Measurements from ENCODE around the gene E2F2.

E2F2 gene

DNA sequence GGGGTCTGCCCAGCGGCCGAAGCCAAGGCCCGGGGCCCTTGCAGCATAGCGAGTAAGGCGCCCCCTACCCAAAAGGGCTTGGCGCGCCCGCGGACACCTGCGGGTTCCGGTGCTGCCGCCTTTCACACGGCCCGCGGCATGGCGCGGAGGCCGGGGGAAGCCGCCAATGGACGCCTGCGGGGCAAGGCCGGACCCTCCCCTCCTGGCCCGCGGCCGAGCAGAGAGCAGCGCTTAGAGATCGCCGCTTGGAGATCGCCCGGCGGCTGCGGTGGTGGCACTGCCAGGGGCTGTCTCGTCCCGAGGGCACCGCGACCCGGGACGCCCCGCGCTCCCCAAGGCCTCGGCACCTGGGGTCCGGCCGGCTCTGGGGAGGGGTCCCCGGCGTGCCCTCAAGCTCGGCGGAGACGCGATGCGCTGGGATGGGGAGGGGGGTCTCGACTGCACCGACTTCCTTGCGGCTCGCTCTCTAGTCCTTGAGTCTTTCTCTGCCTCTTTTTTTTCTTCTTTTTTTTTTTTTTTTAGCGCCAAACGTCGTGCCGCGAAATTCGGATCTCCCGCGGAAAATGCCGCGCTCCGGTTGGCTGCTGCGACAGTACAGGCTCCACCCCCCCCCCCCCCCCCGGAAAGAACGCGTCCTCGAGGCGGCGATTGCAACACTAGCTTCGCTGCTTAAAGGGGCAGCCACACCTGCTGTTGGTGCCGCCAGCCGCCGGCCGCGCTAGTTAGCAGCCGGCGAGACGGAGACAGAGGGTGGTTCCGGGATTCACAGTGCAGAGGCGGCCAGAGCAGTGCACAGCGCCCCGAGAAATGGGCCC is at the start of gene E2F2:
Gene E2F2, minus strand, starts transcription at position 487 of the 815 bp plus-strand sequence. Its CDS starts 440 bp downstream, at position 47.
- FAIRE-seq = peak; percentile 67
- DNase-seq (ENCODE audit: insufficient read length, low spot score) = peak; percentile 73

DNA sequence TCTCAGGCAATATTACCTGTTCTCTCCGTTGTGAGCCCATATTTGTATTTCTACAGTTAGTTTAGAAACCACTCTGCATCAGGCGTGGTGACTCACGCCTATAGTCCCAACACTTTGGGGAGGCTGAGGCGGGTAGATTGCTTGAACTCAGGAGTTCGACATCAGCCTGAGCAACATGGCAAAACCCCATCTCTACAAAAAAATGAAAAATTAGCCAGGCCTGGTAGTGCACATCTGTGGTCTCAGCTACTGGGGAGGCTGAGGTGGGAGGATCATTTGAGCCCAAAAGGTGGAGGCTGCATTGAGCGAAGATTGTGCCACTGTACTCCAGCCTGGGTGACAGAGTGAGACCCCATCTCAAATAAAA is 47.9 kb upstream of the E2F2 start:
- DNase-seq (ENCODE audit: insufficient read length, low spot score) (no peak), FAIRE-seq (peak; percentile 23)

- no peak for DNase-seq (ENCODE audit: insufficient read length, low spot score)
These were observed 47.4 kb upstream of the E2F2 start for GRCh38 chr1:23578311-23578996.

GRCh38 chr1:23577056-23578004 is 46.3 kb upstream of the E2F2 start:
- FAIRE-seq (peak; percentile 92), DNase-seq (ENCODE audit: insufficient read length, low spot score) (peak; percentile 68)

More at GRCh38 chr1:23578311-23578996, 47.4 kb upstream of the E2F2 start:
- FAIRE-seq = peak; percentile 70

DNA sequence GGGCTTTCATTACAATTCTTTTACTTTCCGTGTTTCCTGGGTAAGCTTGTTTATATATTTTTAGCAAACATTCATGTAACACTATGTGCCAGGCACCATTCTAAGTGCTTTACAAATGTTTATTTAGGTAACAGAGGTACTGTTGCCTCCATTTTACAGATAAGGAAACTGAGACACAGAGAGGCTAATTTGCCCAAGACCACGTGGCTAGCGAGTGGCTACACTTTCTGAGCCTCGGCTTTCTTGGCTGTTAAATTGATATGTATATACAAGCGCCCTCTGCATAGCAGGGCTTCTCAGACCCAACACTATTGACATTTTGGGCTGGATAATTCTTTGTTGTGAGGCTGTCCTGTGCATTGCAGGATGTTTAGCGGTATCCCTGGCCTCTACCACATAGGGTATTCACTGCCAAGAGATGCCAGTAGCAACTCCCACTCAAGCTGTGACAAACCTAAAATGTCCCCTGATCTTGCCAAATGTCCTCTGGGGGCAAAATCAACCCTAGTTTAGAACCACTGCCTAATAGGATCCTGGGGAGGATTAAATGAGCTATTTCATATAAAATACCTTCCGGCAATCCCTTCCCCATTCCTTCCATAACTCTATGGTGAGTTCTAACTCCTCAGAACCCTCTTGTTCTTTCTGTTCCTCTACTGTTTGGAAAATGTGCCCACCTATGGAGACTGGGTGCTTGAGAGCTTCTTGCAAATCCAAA is 45.5 kb upstream of the E2F2 start:
- no peak for FAIRE-seq
- no peak for DNase-seq (ENCODE audit: insufficient read length, low spot score)

DNA sequence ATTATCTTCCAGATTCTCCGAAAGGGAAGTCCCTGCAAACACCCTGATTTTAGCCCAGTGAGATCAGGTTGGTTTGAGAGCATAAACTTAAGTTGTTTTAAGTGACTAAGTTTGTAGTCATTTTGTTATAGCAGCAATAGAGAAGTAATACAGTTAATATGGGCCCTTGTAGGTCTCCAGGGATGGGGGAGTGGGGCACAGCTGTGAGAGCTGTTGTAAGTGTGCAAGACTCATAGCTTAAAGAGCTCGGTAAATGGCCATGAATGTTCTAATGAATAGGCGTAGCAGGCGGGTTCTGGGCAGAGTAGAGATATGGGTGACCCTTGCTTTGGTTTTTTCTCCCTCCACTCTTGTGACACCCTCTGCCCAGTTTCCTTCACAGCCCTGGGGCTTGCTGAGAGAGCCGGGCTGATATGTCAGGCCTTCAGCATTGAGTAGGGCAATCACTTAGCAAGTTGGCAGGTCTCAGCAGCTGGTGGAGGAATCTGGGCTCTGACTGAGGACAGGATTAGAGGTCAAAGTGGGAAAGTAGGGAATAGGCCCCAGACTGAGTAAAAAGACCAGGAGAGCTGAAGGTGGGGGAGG is 44.3 kb upstream of the E2F2 start:
- DNase-seq (ENCODE audit: insufficient read length, low spot score) (no peak), FAIRE-seq (no peak)

DNA sequence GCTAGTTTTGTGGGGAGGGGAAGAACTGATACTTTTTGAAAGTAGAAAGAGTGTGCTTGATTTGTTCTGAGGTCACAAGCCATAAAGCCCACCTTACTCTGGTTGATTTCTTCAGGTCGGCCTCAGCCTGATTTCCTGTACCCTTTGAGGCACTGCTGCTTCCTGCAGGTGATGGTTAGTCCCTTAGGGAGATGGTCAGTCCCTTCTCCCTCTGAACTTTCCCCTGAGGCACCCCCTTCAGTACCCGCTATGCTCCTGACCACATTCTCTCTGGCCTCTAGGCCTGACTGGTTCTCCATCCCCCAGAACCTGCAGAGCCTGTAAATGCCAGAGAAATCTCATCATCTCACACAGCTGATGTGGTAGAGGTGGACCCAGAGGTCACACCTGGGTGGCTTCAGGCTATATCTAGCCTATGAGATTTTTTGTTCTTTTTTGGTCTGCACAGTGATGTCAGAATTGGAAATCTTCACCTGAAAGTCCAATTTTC is 43.3 kb upstream of the E2F2 start:
- FAIRE-seq (peak; percentile 81), DNase-seq (ENCODE audit: insufficient read length, low spot score) (no peak)

DNA sequence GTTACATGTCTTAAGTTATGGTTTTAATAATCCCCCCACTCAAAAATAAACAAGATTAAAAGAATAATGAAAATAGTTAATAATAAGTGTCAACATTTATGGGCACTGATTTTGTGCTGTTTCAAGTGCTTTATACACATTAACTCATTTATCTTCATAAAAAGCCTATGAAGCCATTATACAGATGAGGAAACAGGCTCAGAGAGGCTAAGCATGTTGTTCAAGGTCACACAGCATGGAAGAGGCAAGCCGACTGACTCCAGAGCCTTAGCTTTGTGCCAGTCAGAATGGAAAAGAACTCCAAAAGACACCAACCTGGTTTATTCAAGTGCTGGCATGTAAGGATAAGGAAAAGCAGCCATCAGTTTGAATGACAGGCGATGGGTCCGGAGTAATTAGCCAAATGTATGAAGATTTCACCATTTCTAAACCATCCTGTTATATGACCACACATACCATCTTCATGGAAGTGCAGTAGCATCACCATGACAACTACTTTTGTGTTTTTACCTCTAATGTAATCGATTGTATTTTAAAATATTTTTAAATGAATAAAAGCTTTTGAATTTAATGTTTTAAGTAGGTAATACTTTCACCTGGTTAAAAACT is 42.6 kb upstream of the E2F2 start:
- DNase-seq (ENCODE audit: insufficient read length, low spot score) = no peak

GRCh38 chr1:23571465-23571864 is 40.4 kb upstream of the E2F2 start:
- no peak for FAIRE-seq
- DNase-seq (ENCODE audit: insufficient read length, low spot score) = no peak

More for the DNA sequence above, 42.6 kb upstream of the E2F2 start:
- peak; percentile 42 for FAIRE-seq

- no peak for DNase-seq (ENCODE audit: insufficient read length, low spot score)
- FAIRE-seq = no peak
These were observed 39.1 kb upstream of the E2F2 start for GRCh38 chr1:23570001-23570691.

- no peak for FAIRE-seq
- no peak for DNase-seq (ENCODE audit: insufficient read length, low spot score)
These were observed 37.8 kb upstream of the E2F2 start for GRCh38 chr1:23568608-23569383.

DNA sequence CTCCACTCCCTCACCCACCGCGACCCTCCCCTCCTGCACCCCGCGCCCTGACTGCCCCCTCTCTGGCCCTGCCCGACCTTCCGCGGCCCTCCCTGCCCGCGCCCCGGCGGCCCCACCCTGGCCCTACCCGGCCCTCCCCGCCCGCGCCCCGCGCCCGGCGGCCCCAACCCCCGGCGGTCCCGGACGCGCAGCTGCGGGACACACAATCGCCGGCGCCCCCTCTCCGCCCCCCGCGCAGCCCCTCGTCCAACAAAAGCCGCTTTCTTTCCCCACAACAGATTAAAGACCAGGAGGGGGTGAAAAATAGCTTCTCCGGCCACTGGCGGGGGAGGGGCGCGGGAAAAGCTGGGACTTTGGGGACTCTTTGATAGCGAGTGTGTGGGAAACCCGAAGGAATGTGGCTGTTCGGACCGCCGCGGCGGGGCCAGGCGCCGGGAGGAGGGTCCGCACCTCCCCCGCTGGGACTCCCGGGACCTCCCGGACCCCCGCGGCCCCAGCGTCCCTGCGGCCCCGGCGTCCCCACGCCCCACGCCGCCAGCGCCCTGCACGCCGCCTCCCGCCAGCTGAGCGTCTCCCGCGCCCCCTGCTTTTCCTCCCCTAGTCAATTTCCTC is 37.1 kb upstream of the E2F2 start:
- no peak for DNase-seq (ENCODE audit: insufficient read length, low spot score)
- FAIRE-seq = no peak

DNA sequence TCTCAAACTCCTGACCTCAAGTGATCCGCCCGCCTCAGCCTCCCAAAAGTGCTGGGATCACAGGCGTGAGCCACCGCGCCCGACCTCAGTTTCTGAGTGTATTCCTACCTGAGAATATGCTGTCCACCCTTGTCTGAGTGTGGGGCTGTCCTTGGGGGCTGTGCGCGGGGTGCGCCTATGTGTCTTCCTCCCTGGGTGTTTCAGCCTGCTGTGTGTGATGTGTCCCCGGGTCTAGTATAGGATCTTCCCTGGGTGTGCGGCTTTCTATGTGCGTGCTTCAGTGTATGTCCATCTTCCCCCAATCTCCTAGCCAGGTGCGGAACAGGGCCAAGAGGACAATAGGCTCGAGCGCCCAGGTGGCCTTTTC is 36.6 kb upstream of the E2F2 start:
- DNase-seq (ENCODE audit: insufficient read length, low spot score) (no peak), FAIRE-seq (no peak)

GRCh38 chr1:23566304-23566703 is 35.3 kb upstream of the E2F2 start:
- FAIRE-seq = no peak
- DNase-seq (ENCODE audit: insufficient read length, low spot score) = no peak

- no peak for DNase-seq (ENCODE audit: insufficient read length, low spot score)
- FAIRE-seq = no peak
These were observed 34.7 kb upstream of the E2F2 start for GRCh38 chr1:23565776-23566175.

DNA sequence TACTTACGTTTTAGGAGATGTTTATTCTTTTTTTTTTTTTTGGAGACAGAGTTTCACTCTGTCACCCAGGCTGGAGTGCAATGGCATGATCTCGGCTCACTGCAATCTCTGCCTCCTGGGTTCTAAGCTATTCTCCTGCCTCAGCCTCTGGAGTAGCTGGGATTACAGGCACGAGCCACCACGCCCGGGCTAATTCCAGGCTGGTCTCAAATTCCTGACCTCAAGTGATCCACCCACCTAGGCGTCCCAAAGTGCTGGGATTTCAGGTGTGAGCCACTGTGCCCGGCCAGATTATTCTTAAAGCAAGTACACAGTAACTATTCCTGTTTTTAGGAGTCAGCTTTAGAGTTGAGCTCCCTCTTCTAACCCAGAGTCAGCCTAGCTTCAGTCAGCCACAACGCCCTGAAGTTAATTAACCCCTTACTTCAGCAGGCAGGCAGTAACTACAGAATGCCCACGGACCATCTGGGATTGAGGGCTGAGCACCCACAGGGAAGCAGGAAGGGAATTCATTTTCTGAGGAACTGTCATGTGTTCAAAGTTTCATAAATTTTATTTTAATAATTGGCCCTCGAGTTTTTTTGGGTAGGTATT is 33.6 kb upstream of the E2F2 start:
- DNase-seq (ENCODE audit: insufficient read length, low spot score) = no peak
- FAIRE-seq = no peak

DNA sequence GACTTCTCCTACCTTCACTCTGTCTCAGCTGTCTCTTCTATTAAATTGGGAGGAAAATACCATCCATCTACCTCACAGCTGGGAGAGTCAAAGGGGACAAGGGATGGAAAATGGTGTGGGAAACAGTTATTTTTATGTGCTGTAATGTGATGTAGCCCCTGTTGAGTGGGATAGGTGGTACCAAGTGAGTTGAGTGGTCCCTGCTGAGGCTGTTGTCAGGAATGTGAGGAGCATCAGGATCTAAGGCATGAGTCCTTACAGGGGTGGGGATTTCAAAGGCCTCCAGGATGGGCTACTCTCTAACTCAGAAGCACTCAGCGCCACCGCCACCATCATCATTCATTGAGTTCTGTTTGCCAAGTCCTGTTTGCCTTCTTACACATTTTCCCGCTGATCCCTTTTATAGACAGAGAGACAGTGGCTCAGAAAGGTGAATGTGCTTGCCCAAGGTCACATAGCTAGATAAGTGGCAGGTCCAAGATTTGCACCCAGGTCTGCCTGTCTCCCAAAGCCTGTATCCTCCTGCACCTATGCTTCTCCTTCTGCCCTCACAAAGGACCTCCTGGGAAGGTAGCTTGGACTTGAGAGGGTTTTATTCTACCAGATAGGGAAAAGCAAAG is 32.8 kb upstream of the E2F2 start:
- no peak for DNase-seq (ENCODE audit: insufficient read length, low spot score)

More for the DNA sequence above, 32.8 kb upstream of the E2F2 start:
- no peak for FAIRE-seq

Measured in GM19239 (cell line).